ENCODE data around the gene DDRGK1.

Gene DDRGK1

GRCh38 chr20:3162080-3162611, 42.3 kb downstream of the DDRGK1 start:
- Histone ChIP-seq H3K4me1 (ENCODE audit: insufficient read depth, low read length, severe bottlenecking) (peaks cover 25% of the 10 kb centered on the region), H3K27me3 (ENCODE audit: insufficient read depth, low read length) (no peaks in the 10 kb centered on the region), H3K9me2 (ENCODE audit: low read depth, low read length) (no peaks in the 10 kb centered on the region), H2AFZ (ENCODE audit: low read length) (no peak overlapping the region), H3K27ac (ENCODE audit: low read depth, low read length, poor library complexity, severe bottlenecking) (no peak overlapping the region), H3K36me3 (ENCODE audit: insufficient read depth, low read length) (no peaks in the 10 kb centered on the region), H3K79me2 (ENCODE audit: insufficient read depth, low read length) (peaks cover 20% of the 10 kb centered on the region), H3K9ac (ENCODE audit: low read length) (no peak overlapping the region), H3F3A (ENCODE audit: insufficient read depth, low read length) (no peaks in the 10 kb centered on the region), H3K4me3 (ENCODE audit: low read depth, low read length, poor library complexity, severe bottlenecking) (no peak overlapping the region), H3K4me2 (ENCODE audit: low read length) (no peak overlapping the region), H4K20me1 (ENCODE audit: insufficient read depth, low read length) (no peaks in the 10 kb centered on the region), H3K9me3 (ENCODE audit: low read length) (no peaks in the 10 kb centered on the region)
- TF ChIP-seq EZH2 (IDR thresholded peaks at IDR 0.05; ENCODE audit: borderline replicate concordance, low read length) = no peak
- TF ChIP-seq, protein P1, sequence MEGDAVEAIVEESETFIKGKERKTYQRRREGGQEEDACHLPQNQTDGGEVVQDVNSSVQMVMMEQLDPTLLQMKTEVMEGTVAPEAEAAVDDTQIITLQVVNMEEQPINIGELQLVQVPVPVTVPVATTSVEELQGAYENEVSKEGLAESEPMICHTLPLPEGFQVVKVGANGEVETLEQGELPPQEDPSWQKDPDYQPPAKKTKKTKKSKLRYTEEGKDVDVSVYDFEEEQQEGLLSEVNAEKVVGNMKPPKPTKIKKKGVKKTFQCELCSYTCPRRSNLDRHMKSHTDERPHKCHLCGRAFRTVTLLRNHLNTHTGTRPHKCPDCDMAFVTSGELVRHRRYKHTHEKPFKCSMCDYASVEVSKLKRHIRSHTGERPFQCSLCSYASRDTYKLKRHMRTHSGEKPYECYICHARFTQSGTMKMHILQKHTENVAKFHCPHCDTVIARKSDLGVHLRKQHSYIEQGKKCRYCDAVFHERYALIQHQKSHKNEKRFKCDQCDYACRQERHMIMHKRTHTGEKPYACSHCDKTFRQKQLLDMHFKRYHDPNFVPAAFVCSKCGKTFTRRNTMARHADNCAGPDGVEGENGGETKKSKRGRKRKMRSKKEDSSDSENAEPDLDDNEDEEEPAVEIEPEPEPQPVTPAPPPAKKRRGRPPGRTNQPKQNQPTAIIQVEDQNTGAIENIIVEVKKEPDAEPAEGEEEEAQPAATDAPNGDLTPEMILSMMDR (IDR thresholded peaks at IDR 0.05; ENCODE audit: low read length) = no peak

GRCh38 chr20:3161316-3162079, 43.0 kb downstream of the DDRGK1 start:
- Histone ChIP-seq H3K79me2 (ENCODE audit: insufficient read depth, low read length) (peaks cover 23% of the 10 kb centered on the region), H3K4me2 (ENCODE audit: low read length) (no peak overlapping the region), H2AFZ (ENCODE audit: low read length) (no peak overlapping the region)

DNA sequence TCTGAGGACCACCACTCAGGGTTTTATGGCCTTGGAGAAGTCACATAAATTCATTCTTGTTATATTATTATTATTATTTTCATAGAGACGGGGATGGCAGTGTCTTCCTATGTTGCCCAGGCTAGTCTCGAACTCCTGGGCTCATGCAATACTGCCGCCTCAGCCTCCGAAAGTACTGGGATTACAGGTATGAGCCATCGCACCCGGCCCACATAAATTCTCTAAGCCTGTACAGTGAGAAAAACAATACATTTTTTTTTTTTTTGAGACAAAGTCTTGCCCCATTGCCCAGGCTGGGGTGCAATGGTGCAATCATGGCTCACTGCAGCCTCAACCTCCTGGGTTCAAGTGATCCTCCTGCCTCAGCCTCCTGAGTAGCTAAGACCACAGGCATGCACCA, 44.1 kb downstream of the DDRGK1 start:
- H2AFZ ChIP-seq (ENCODE audit: low read length) = no peak overlapping the region
- H3K4me3 ChIP-seq (ENCODE audit: low read depth, low read length, poor library complexity, severe bottlenecking) = peak overlapping the region; percentile 92
- H3K4me1 ChIP-seq (ENCODE audit: insufficient read depth, low read length, severe bottlenecking) = peaks cover 42% of the 10 kb centered on the region
- peaks cover 25% of the 10 kb centered on the region for H3K79me2 ChIP-seq (ENCODE audit: insufficient read depth, low read length)
- H3F3A ChIP-seq (ENCODE audit: insufficient read depth, low read length) = no peaks in the 10 kb centered on the region
- H3K27ac ChIP-seq (ENCODE audit: low read depth, low read length, poor library complexity, severe bottlenecking) = no peak overlapping the region
- H3K9me2 ChIP-seq (ENCODE audit: low read depth, low read length) = no peaks in the 10 kb centered on the region
- H3K36me3 ChIP-seq (ENCODE audit: insufficient read depth, low read length) = no peaks in the 10 kb centered on the region
- H3K27me3 ChIP-seq (ENCODE audit: insufficient read depth, low read length) = no peaks in the 10 kb centered on the region
- peak overlapping the region; percentile 95 for H3K4me2 ChIP-seq (ENCODE audit: low read length)
- H3K9ac ChIP-seq (ENCODE audit: low read length) = peak overlapping the region; percentile 83
- TF ChIP-seq EZH2 (IDR thresholded peaks at IDR 0.05; ENCODE audit: borderline replicate concordance, low read length) = no peak
- TF ChIP-seq, protein P1 (IDR thresholded peaks at IDR 0.05; ENCODE audit: low read length) = no peak
- no peaks in the 10 kb centered on the region for H4K20me1 ChIP-seq (ENCODE audit: insufficient read depth, low read length)
- no peaks in the 10 kb centered on the region for H3K9me3 ChIP-seq (ENCODE audit: low read length)

More at GRCh38 chr20:3161316-3162079, 43.0 kb downstream of the DDRGK1 start:
- Histone ChIP-seq H3F3A (ENCODE audit: insufficient read depth, low read length) (no peaks in the 10 kb centered on the region), H3K27ac (ENCODE audit: low read depth, low read length, poor library complexity, severe bottlenecking) (no peak overlapping the region), H3K36me3 (ENCODE audit: insufficient read depth, low read length) (no peaks in the 10 kb centered on the region), H3K4me3 (ENCODE audit: low read depth, low read length, poor library complexity, severe bottlenecking) (no peak overlapping the region), H3K27me3 (ENCODE audit: insufficient read depth, low read length) (no peaks in the 10 kb centered on the region), H4K20me1 (ENCODE audit: insufficient read depth, low read length) (no peaks in the 10 kb centered on the region), H3K9me2 (ENCODE audit: low read depth, low read length) (no peaks in the 10 kb centered on the region), H3K4me1 (ENCODE audit: insufficient read depth, low read length, severe bottlenecking) (peaks cover 31% of the 10 kb centered on the region), H3K9me3 (ENCODE audit: low read length) (no peaks in the 10 kb centered on the region), H3K9ac (ENCODE audit: low read length) (no peak overlapping the region)
- TF ChIP-seq, protein P1 (IDR thresholded peaks at IDR 0.05; ENCODE audit: low read length) = no peak
- TF ChIP-seq EZH2 (IDR thresholded peaks at IDR 0.05; ENCODE audit: borderline replicate concordance, low read length) = no peak

Data from OCI-LY1 (cell line).